Fibroblast of upper back skin (primary cell): Measurements from ENCODE around the gene VAV3.
"Not testable (repeated sequence)": the region's sequence is repeated elsewhere in the genome, so short reads cannot be mapped to it uniquely, and the experiment has no call there.

Source experiments
- DNase-seq: peaks from one replicate; pipeline ENCODE4 v3.0.0-alpha.2; 2013

VAV3 gene

GRCh38 chr1:107786203-107786845 is 178.7 kb downstream of the VAV3 start:
- DNase-seq, result no peak

- no peak for DNase-seq
Measured at GRCh38 chr1:107785496-107786202, 179.3 kb downstream of the VAV3 start.

- peak; percentile 65 for DNase-seq
Measured at GRCh38 chr1:107782217-107782845, 182.6 kb downstream of the VAV3 start.

- no peak for DNase-seq
Measured at GRCh38 chr1:107781245-107781644, 183.7 kb downstream of the VAV3 start.

- DNase-seq, result no peak
Measured at GRCh38 chr1:107777664-107778047, 187.3 kb downstream of the VAV3 start.

GRCh38 chr1:107776900-107777663 is 187.9 kb downstream of the VAV3 start:
- no peak for DNase-seq

GRCh38 chr1:107771377-107771776 is 193.6 kb downstream of the VAV3 start:
- no peak for DNase-seq

GRCh38 chr1:107767156-107767582 is 197.8 kb downstream of the VAV3 start:
- DNase-seq, result no peak

GRCh38 chr1:107766533-107766932 is 198.4 kb downstream of the VAV3 start:
- no peak for DNase-seq

- no peak for DNase-seq
Measured at GRCh38 chr1:107762751-107763390, 202.1 kb downstream of the VAV3 start.

- no peak for DNase-seq
Measured at GRCh38 chr1:107760065-107760464, 204.9 kb downstream of the VAV3 start.

GRCh38 chr1:107750364-107750959 is 214.5 kb downstream of the VAV3 start:
- DNase-seq, result peak; percentile 79

- peak; percentile 34 for DNase-seq
Measured at GRCh38 chr1:107748531-107748930, 216.4 kb downstream of the VAV3 start.

GRCh38 chr1:107741242-107741641 is 223.7 kb downstream of the VAV3 start:
- DNase-seq, result no peak

- peak; percentile 12 for DNase-seq
Measured at GRCh38 chr1:107740579-107740978, 224.4 kb downstream of the VAV3 start.

- DNase-seq, result no peak
Measured at GRCh38 chr1:107739651-107740050, 225.3 kb downstream of the VAV3 start.

- DNase-seq, result no peak
Measured at GRCh38 chr1:107739201-107739600, 225.8 kb downstream of the VAV3 start.

- not testable (repeated sequence) for DNase-seq
Measured at GRCh38 chr1:107733401-107733800, 231.6 kb downstream of the VAV3 start.

- DNase-seq, result peak; percentile 23
Measured at GRCh38 chr1:107727866-107728265, 237.1 kb downstream of the VAV3 start.

GRCh38 chr1:107726860-107727259 is 238.1 kb downstream of the VAV3 start:
- no peak for DNase-seq

- DNase-seq, result peak; percentile 59
Measured at GRCh38 chr1:107724648-107725047, 240.3 kb downstream of the VAV3 start.

GRCh38 chr1:107720210-107720609 is 244.8 kb downstream of the VAV3 start:
- DNase-seq, result not testable (repeated sequence)
